ENCODE results near the gene DDX17.

DNA sequence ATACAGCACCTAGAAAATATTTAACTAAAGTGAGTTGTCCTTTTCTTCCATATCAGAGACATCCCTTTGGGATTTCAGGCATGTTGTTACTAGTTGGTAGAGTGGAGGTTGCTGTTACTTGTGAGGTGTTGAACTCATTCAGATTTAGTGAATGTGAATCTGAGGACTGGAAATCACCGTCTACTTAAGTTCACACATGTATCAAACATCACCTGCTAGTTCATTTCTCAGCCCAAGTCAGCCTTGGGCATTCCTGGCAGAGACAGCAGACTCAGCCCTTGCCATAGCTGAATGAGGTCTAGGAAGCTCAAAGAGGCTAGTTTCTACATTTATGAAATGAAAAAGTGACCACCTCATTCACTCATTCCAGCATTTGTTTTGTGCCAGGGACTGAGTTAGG lies 28.5 kb downstream of the DDX17 start:
- TF ChIP-seq PPARA (CRISPR knock-in tag; IDR thresholded peaks at IDR 0.05; ENCODE audit: borderline replicate concordance): no peak
- no peak for TF ChIP-seq OSR1 (CRISPR knock-in tag; IDR thresholded peaks at IDR 0.05)
- TF ChIP-seq ZNF70 (CRISPR knock-in tag; IDR thresholded peaks at IDR 0.05): no peak
- TF ChIP-seq CSDC2 (CRISPR knock-in tag; IDR thresholded peaks at IDR 0.05): no peak
- TF ChIP-seq ARNTL (CRISPR knock-in tag; IDR thresholded peaks at IDR 0.05; ENCODE audit: borderline replicate concordance, low read depth): no peak
- TF ChIP-seq ISL1 (CRISPR knock-in tag; IDR thresholded peaks at IDR 0.05): no peak

All from SK-N-SH treated with all-trans-retinoic acid at 6 μM for 48 hours (cell line).